Panc1 (cell line): Measurements from ENCODE around the gene CNTLN. TPM values are rescaled to one million over a fixed set of nuclear protein-coding genes. Genes with fewer than 3 reads are reported as not detected.

Experiments used
- ATAC-seq: fragments of 200-7000 bp; cut with Tn5 transposase; 2 replicates; pipeline ENCODE4 v1.9.1; 2020; ENCODE audit warnings: mild to moderate bottlenecking, moderate library complexity
- BruUV-seq: library from RNA; stranded (reverse); fragments of 400-500 nt; replicated peaks from 2 replicates; lab custom pipeline; 2021; lab: Mats Ljungman, UMichigan
- CTCF ChIA-PET: fragments of 300-600 bp; sonication (Branson Sonifier 250); formaldehyde crosslinking; loops from one replicate; lab custom pipeline; 2022; ENCODE audit warnings: antibody characterized with exemption; lab: Charles Lee
- POLR2A ChIA-PET: fragments of 300-600 bp; sonication (Branson Sonifier 250); formaldehyde crosslinking; loops from one replicate; lab custom pipeline; 2022; ENCODE audit warnings: antibody characterized with exemption; lab: Charles Lee
- DNase-seq: peaks from one replicate; pipeline ENCODE4 v3.0.0-alpha.2; 2010; ENCODE audit warnings: low read depth, low spot score
- H3K27ac ChIP-seq: 2 replicates; pipeline ENCODE4 v1.5.1; 2011; ENCODE audit warnings: mild to moderate bottlenecking, low read length, inconsistent platforms
- H3K27me3 ChIP-seq: fragments of 200-500 bp; sonication (Bioruptor generic); 2 replicates; pipeline ENCODE4 v1.6.0; 2014; ENCODE audit warnings: low read length, inconsistent platforms; ENCODE audit not compliant: control insufficient read depth, insufficient read depth
- H3K36me3 ChIP-seq: fragments of 200-500 bp; sonication (Bioruptor generic); 2 replicates; pipeline ENCODE4 v1.5.1; 2014; ENCODE audit warnings: inconsistent platforms, mild to moderate bottlenecking, low read length, moderate library complexity; ENCODE audit not compliant: control insufficient read depth, insufficient read depth
- H3K4me1 ChIP-seq: 2 replicates; pipeline ENCODE4 v1.5.1; 2011; ENCODE audit warnings: inconsistent platforms, mild to moderate bottlenecking, low read length, moderate library complexity; ENCODE audit not compliant: control insufficient read depth, insufficient read depth
- H3K4me3 ChIP-seq, 2 experiments: 2 replicates each; pipeline ENCODE4 v1.5.1; 2011 to 2012; ENCODE audit warnings: low read depth in 2 of 2, low read length in 2 of 2, mild to moderate bottlenecking in 2 of 2, inconsistent platforms in 1 of 2, moderate library complexity in 1 of 2
- H3K9me3 ChIP-seq: fragments of 200-500 bp; sonication (Bioruptor generic); 2 replicates; pipeline ENCODE4 v1.5.1; 2014; ENCODE audit warnings: low read depth, mild to moderate bottlenecking, inconsistent platforms, low read length, moderate library complexity; ENCODE audit not compliant: control insufficient read depth, insufficient read depth
- CTCF ChIP-seq: fragments of 450-650 bp; IDR thresholded peaks from 2 replicates; pipeline ENCODE4 v1.5.1; 2017; ENCODE audit warnings: mild to moderate bottlenecking
- POLR2AphosphoS5 ChIP-seq: IDR thresholded peaks from 2 replicates; pipeline ENCODE4 v1.6.1; 2012; ENCODE audit warnings: mild to moderate bottlenecking, low read depth, low read length, moderate library complexity
- SIN3A ChIP-seq: IDR thresholded peaks from 2 replicates; pipeline ENCODE4 v1.6.1; 2012; ENCODE audit warnings: low read depth, mild to moderate bottlenecking, low read length, moderate library complexity, borderline replicate concordance; ENCODE audit not compliant: insufficient read depth
- TCF7L2 ChIP-seq: IDR thresholded peaks from 2 replicates; pipeline ENCODE4 v1.6.1; 2011; ENCODE audit warnings: mild to moderate bottlenecking, low read depth, low read length, inconsistent platforms
- in situ Hi-C: cut with HindIII; loops from 2 replicates; pipeline ENCODE4 v1.10.0; 2016; ENCODE audit warnings: low sequenced_read_pairs, low pct_unique_long_range_greater_than_20kb
- intact Hi-C: fragments of 100-400 bp; cut with micrococcal nuclease; formaldehyde crosslinking; loops from one replicate; pipeline ENCODE4 v1.10.0; 2022; ENCODE audit not compliant: unreplicated experiment
- total RNA-seq: library from RNA; stranded (reverse); gene quantifications from one replicate; pipeline ENCODE4 v1.2.1, GENCODE V29; 2021; ENCODE audit not compliant: unreplicated experiment
- TF ChIP-seq, protein P1 (sequence below), 2 experiments: IDR thresholded peaks; 2 replicates each; pipeline ENCODE4 v1.6.1; 2011 to 2012; ENCODE audit warnings: low read depth in 2 of 2, control low read depth in 1 of 2, low read length in 1 of 2, mild to moderate bottlenecking in 1 of 2, moderate library complexity in 1 of 2; ENCODE audit not compliant: insufficient read depth in 1 of 2

Gene CNTLN
- total RNA-seq, 1 experiment from 2014 or later: not detected

DNA sequence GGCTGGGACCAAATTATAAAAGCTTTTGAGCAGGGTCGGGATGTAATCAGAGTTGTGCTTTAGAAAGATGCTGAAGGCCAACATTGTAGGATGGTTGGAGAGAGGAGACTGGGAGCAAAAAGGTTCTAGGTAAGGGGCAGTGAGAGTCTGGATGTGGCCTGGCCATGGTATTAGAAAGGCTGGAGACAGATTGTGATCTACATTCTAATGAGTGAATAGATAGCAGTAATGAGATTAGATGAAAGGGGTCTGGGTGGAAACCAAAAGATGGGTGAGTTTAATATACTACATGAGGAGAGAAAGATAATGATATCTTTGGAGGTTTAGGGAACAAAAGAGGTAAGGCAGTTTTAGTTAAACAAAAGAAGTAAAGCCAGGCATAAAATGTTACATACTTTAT is 355.3 kb downstream of the CNTLN start:
- no peaks in the 10 kb centered on the region for H3K9me3 ChIP-seq
- in situ Hi-C loops: no loop called here
- no peak overlapping the region for H3K4me3 ChIP-seq
- TF ChIP-seq SIN3A (no peak), TCF7L2 (no peak), POLR2AphosphoS5 (no peak), CTCF (no peak)
- TF ChIP-seq, protein P1, sequence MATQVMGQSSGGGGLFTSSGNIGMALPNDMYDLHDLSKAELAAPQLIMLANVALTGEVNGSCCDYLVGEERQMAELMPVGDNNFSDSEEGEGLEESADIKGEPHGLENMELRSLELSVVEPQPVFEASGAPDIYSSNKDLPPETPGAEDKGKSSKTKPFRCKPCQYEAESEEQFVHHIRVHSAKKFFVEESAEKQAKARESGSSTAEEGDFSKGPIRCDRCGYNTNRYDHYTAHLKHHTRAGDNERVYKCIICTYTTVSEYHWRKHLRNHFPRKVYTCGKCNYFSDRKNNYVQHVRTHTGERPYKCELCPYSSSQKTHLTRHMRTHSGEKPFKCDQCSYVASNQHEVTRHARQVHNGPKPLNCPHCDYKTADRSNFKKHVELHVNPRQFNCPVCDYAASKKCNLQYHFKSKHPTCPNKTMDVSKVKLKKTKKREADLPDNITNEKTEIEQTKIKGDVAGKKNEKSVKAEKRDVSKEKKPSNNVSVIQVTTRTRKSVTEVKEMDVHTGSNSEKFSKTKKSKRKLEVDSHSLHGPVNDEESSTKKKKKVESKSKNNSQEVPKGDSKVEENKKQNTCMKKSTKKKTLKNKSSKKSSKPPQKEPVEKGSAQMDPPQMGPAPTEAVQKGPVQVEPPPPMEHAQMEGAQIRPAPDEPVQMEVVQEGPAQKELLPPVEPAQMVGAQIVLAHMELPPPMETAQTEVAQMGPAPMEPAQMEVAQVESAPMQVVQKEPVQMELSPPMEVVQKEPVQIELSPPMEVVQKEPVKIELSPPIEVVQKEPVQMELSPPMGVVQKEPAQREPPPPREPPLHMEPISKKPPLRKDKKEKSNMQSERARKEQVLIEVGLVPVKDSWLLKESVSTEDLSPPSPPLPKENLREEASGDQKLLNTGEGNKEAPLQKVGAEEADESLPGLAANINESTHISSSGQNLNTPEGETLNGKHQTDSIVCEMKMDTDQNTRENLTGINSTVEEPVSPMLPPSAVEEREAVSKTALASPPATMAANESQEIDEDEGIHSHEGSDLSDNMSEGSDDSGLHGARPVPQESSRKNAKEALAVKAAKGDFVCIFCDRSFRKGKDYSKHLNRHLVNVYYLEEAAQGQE (IDR thresholded peaks at IDR 0.05; ENCODE audit: insufficient read depth in 1 of 2, low read depth in 2 of 2, low read length in 1 of 2): no peak
- ATAC-seq (no peak), DNase-seq (no peak)
- no peak overlapping the region for H3K27ac ChIP-seq
- intact Hi-C loops: no loop called here
- no TSS peak for BruUV-seq
- H3K4me1 ChIP-seq: no peaks in the 10 kb centered on the region
- H3K27me3 ChIP-seq: no peaks in the 10 kb centered on the region
- CTCF ChIA-PET: no interaction called here
- no peaks in the 10 kb centered on the region for H3K36me3 ChIP-seq
- POLR2A ChIA-PET: no interaction called here

DNA sequence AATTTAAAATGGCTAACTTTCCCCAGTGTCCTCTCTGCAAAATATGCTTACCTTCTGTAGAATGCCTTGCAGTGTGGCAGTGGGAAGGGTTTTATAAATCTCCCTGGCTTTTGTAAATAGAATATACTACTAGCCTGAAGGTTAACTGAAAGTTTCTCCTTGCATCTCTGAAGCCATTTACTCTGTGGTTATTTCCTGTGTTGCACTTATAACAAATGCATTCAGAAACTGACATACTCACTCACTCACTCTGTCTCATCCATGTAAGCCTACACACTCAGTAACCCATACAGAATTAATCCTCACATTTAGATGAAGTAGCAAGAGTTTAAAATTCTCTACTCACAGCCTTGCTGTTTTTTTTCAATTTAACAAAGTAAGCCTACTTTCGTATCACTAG is 356.9 kb downstream of the CNTLN start:
- CTCF ChIA-PET: no interaction called here
- no peak for ATAC-seq
- TF ChIP-seq, protein P1 (IDR thresholded peaks at IDR 0.05; ENCODE audit: insufficient read depth in 1 of 2, low read depth in 2 of 2, low read length in 1 of 2): no peak
- no peak for TF ChIP-seq SIN3A
- no peak for TF ChIP-seq CTCF
- TF ChIP-seq POLR2AphosphoS5: no peak
- TF ChIP-seq TCF7L2: no peak

More for the DNA sequence above, 356.9 kb downstream of the CNTLN start:
- no peaks in the 10 kb centered on the region for H3K27me3 ChIP-seq
- no peaks in the 10 kb centered on the region for H3K36me3 ChIP-seq
- intact Hi-C loops: no loop called here
- no peaks in the 10 kb centered on the region for H3K9me3 ChIP-seq
- POLR2A ChIA-PET: no interaction called here
- DNase-seq: no peak
- no peak overlapping the region for H3K27ac ChIP-seq
- no peak overlapping the region for H3K4me3 ChIP-seq
- in situ Hi-C loops: no loop called here
- BruUV-seq: no TSS peak
- no peaks in the 10 kb centered on the region for H3K4me1 ChIP-seq
